ENCODE data around the gene CLOCK.
"Not testable (repeated sequence)": the region's sequence is repeated elsewhere in the genome, so short reads cannot be mapped to it uniquely, and the experiment has no call there.

GRCh38 chr4:55551964-55552363, 5.3 kb upstream of the CLOCK start:
- TF ChIP-seq EZH2phosphoT487 (IDR thresholded peaks at IDR 0.05; ENCODE audit: borderline replicate concordance, low read length); CTCF (IDR thresholded peaks at IDR 0.05; ENCODE audit: low read depth, low read length, poor library complexity, severe bottlenecking): not testable (repeated sequence)

Measured in DOHH2 (cell line).